ENCODE measurements around the gene TUBA8.

Gene TUBA8

GRCh38 chr22:18126606-18127005 is 16.0 kb downstream of the TUBA8 start:
- Histone ChIP-seq H3K4me3 (replicated peaks; ENCODE audit: insufficient read depth, low read length) (no peak overlapping the region), H3K27me3 (ENCODE audit: insufficient read depth, poor library complexity, severe bottlenecking) (no peaks in the 10 kb centered on the region), H3K27ac (replicated peaks) (no peak overlapping the region)
- TF ChIP-seq REST (IDR thresholded peaks at IDR 0.05; ENCODE audit: insufficient replicate concordance, low read depth) (no peak), SPI1 (IDR thresholded peaks at IDR 0.05; ENCODE audit: borderline replicate concordance, low read depth) (no peak), GABPA (IDR thresholded peaks at IDR 0.05; ENCODE audit: low read depth) (no peak), POLR2AphosphoS5 (IDR thresholded peaks at IDR 0.05; ENCODE audit: low read depth) (no peak), CTCF (IDR thresholded peaks at IDR 0.05; ENCODE audit: insufficient read depth, low read length) (no peak)
- DNase-seq (ENCODE audit: low read depth in 1 of 2, low spot score in 1 of 2): no peak

GRCh38 chr22:18130018-18130417 is 19.4 kb downstream of the TUBA8 start:
- no peak for TF ChIP-seq SPI1 (IDR thresholded peaks at IDR 0.05; ENCODE audit: borderline replicate concordance, low read depth)
- no peak for TF ChIP-seq GABPA (IDR thresholded peaks at IDR 0.05; ENCODE audit: low read depth)
- TF ChIP-seq REST (IDR thresholded peaks at IDR 0.05; ENCODE audit: insufficient replicate concordance, low read depth): no peak
- no peak for TF ChIP-seq POLR2AphosphoS5 (IDR thresholded peaks at IDR 0.05; ENCODE audit: low read depth)
- H3K27me3 ChIP-seq (ENCODE audit: insufficient read depth, poor library complexity, severe bottlenecking): no peaks in the 10 kb centered on the region
- no peak overlapping the region for H3K27ac ChIP-seq (replicated peaks)

DNA sequence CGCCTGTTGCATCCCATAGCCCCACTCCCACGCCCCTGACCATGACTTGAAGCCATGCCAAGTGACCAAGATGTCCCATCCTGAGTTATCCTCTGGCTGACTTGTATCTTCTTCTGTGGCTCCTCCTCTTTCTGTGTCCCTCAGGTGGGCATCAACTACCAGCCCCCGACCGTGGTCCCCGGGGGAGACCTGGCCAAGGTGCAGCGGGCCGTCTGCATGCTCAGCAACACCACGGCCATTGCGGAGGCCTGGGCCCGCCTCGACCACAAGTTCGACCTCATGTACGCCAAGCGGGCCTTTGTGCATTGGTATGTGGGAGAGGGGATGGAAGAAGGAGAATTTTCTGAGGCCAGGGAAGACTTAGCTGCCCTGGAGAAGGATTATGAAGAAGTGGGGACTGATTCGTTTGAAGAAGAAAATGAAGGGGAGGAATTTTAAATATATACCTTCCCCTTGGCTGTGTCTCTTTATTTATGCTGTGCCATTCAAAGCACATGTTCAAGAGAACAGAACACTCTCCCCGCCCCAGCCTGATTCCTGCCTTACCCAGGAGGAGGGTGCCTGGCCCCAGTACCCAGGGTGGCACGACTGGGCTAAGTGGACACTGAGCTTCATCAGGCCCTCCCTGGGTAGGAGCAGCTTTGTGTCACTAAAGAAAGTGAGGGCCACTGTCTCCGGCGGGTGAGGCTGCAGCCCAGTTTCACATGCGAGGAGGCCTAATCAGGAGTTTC is 20.3 kb downstream of the TUBA8 start:
- H3K27me3 ChIP-seq (ENCODE audit: insufficient read depth, poor library complexity, severe bottlenecking): no peaks in the 10 kb centered on the region
- H3K4me3 ChIP-seq (replicated peaks; ENCODE audit: insufficient read depth, low read length): no peak overlapping the region

More at GRCh38 chr22:18130018-18130417, 19.4 kb downstream of the TUBA8 start:
- no peak for DNase-seq (ENCODE audit: low read depth in 1 of 2, low spot score in 1 of 2)
- no peak overlapping the region for H3K4me3 ChIP-seq (replicated peaks; ENCODE audit: insufficient read depth, low read length)

More for the DNA sequence above, 20.3 kb downstream of the TUBA8 start:
- TF ChIP-seq POLR2AphosphoS5 (IDR thresholded peaks at IDR 0.05; ENCODE audit: low read depth): no peak
- TF ChIP-seq SPI1 (IDR thresholded peaks at IDR 0.05; ENCODE audit: borderline replicate concordance, low read depth): no peak
- no peak for TF ChIP-seq CTCF (IDR thresholded peaks at IDR 0.05; ENCODE audit: insufficient read depth, low read length)
- TF ChIP-seq GABPA (IDR thresholded peaks at IDR 0.05; ENCODE audit: low read depth): no peak
- TF ChIP-seq REST (IDR thresholded peaks at IDR 0.05; ENCODE audit: insufficient replicate concordance, low read depth): no peak
- no peak overlapping the region for H3K27ac ChIP-seq (replicated peaks)
- no peak for DNase-seq (ENCODE audit: low read depth in 1 of 2, low spot score in 1 of 2)
